AG10803 (cell line): ENCODE data around the gene PPP1CA.

Experiments used
- DNase-seq: peaks from one replicate; pipeline ENCODE4 v3.0.0; 2010; ENCODE audit warnings: low read depth
- H3K4me3 ChIP-seq: 2 replicates; pipeline ENCODE4 v1.5.1; 2011; ENCODE audit warnings: mild to moderate bottlenecking, low read length, control low read depth
- CTCF ChIP-seq: conservative IDR thresholded peaks from 2 replicates; pipeline ENCODE4 v1.5.1; 2011; ENCODE audit warnings: mild to moderate bottlenecking, low read length, control low read depth, inconsistent platforms

The PPP1CA gene

GRCh38 chr11:67349036-67349435 lies 52.6 kb downstream of the PPP1CA start:
- H3K4me3 ChIP-seq, result no peak overlapping the region
- no peak for DNase-seq
- TF ChIP-seq CTCF, result no peak
